ENCODE data around the gene GAS6. TPM values are rescaled to one million over a fixed set of nuclear protein-coding genes. Genes with fewer than 3 reads are reported as not detected.

GAS6 gene
- total and polyA plus RNA-seq, 2 donors (not counting 1 experiment from before 2014, with no cell fraction given): 0.25 to 0.78 TPM

DNA sequence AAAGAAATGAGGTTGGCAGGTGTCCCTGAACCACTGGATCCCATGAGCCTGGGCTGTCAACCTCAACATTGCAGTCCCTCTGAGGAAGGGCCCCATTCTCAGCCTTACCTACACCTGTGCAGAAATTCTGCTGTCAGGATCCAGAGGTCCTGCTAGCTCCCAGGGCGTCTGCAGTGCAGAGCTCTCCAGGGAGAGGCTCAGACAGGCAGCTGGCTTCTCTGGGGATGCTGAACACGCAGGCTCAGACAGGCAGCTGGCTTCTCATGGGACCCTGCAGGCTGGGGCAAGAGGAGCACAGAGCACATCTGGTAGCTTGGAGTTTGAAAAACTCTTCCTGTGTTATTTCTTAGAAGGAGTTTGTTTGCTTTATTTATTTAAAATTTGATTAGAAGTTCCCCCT, 53.9 kb downstream of the GAS6 start:
- H3K9ac ChIP-seq (ENCODE audit: low read length): no peak overlapping the region
- H3K27me3 ChIP-seq (replicated peaks in 1 of 4; ENCODE audit: control extremely low read depth in 1 of 4, control insufficient read depth in 3 of 4, insufficient read depth in 4 of 4, low read length in 3 of 4): no peaks in the 10 kb centered on the region
- no peak for ATAC-seq (ENCODE audit: low read depth)
- H2AFZ ChIP-seq (ENCODE audit: insufficient read depth, low read depth, low read length, poor library complexity, severe bottlenecking): no peak overlapping the region
- Mint-ChIP-seq H3K9me3 (ENCODE audit: insufficient read depth) (peaks cover 5% of the 10 kb centered on the region), H3K4me1 (no peaks in the 10 kb centered on the region), H3K4me3 (no peak overlapping the region), H3K27me3 (no peaks in the 10 kb centered on the region), H3K27ac (no peak overlapping the region)
- no peaks in the 10 kb centered on the region for H3K36me3 ChIP-seq (replicated peaks in 1 of 2; ENCODE audit: control extremely low read depth in 1 of 2, control insufficient read depth in 1 of 2, extremely low read depth in 1 of 2, insufficient read depth in 2 of 2, low read length in 1 of 2)
- no peak overlapping the region for H3K27ac ChIP-seq (ENCODE audit: low read length in 2 of 2)
- no peak for DNase-seq
- 12% methylated on average over 2 of the region's 2 CpGs for WGBS (ENCODE audit: insufficient coverage)
- H3K4me2 ChIP-seq (replicated peaks; ENCODE audit: low read depth, low read length, poor library complexity, severe bottlenecking): no peak overlapping the region
- peaks cover 0 to 51% (median 15%) of the 10 kb centered on the region in 3 donors for H3K9me3 ChIP-seq (ENCODE audit: control extremely low read depth in 1 of 3, control insufficient read depth in 2 of 3, insufficient read depth in 1 of 3, low read length in 2 of 3)
- CTCF ChIA-PET: no interaction called here
- no peaks in the 10 kb centered on the region for H4K20me1 ChIP-seq (ENCODE audit: control insufficient read depth, insufficient read depth, low read length, poor library complexity, severe bottlenecking)
- H3K79me2 ChIP-seq (ENCODE audit: control insufficient read depth, insufficient read depth, low read length): peaks cover 1% of the 10 kb centered on the region
- intact Hi-C loops (cut with micrococcal nuclease): no loop called here
- TF ChIP-seq EZH2 (IDR thresholded peaks at IDR 0.05; ENCODE audit: borderline replicate concordance, insufficient read depth, low read depth, low read length, poor library complexity, severe bottlenecking) (no peak), CTCF (IDR thresholded peaks at IDR 0.05) (no peak)
- POLR2A ChIA-PET: no interaction called here
- no peak overlapping the region for H3K4me3 ChIP-seq (ENCODE audit: control extremely low read depth in 1 of 5, extremely low read depth in 1 of 5, insufficient read depth in 1 of 5, low read depth in 2 of 5, low read length in 4 of 5)
- H3K4me1 ChIP-seq (ENCODE audit: control insufficient read depth in 2 of 2, insufficient read depth in 2 of 2, low read length in 2 of 2): no peaks in the 10 kb centered on the region

- no peak for DNase-seq
- Mint-ChIP-seq H3K4me1 (no peaks in the 10 kb centered on the region), H3K27me3 (no peaks in the 10 kb centered on the region), H3K9me3 (ENCODE audit: insufficient read depth) (peaks cover 5% of the 10 kb centered on the region), H3K4me3 (no peak overlapping the region), H3K27ac (no peak overlapping the region)
- no peaks in the 10 kb centered on the region for H3K27me3 ChIP-seq (replicated peaks in 1 of 4; ENCODE audit: control extremely low read depth in 1 of 4, control insufficient read depth in 3 of 4, insufficient read depth in 4 of 4, low read length in 3 of 4)
- intact Hi-C loops (cut with micrococcal nuclease): no loop called here
- H3K4me2 ChIP-seq (replicated peaks; ENCODE audit: low read depth, low read length, poor library complexity, severe bottlenecking): no peak overlapping the region
- H3K36me3 ChIP-seq (replicated peaks in 1 of 2; ENCODE audit: control extremely low read depth in 1 of 2, control insufficient read depth in 1 of 2, extremely low read depth in 1 of 2, insufficient read depth in 2 of 2, low read length in 1 of 2): no peaks in the 10 kb centered on the region
- no peak overlapping the region for H3K27ac ChIP-seq (ENCODE audit: low read length in 2 of 2)
- ATAC-seq (ENCODE audit: low read depth): no peak
- WGBS (ENCODE audit: insufficient coverage): 69% methylated on average over 7 of the region's 12 CpGs
- no peak overlapping the region for H3K4me3 ChIP-seq (ENCODE audit: control extremely low read depth in 1 of 5, extremely low read depth in 1 of 5, insufficient read depth in 1 of 5, low read depth in 2 of 5, low read length in 4 of 5)
- TF ChIP-seq CTCF (IDR thresholded peaks at IDR 0.05) (no peak), EZH2 (IDR thresholded peaks at IDR 0.05; ENCODE audit: borderline replicate concordance, insufficient read depth, low read depth, low read length, poor library complexity, severe bottlenecking) (no peak)
- H2AFZ ChIP-seq (ENCODE audit: insufficient read depth, low read depth, low read length, poor library complexity, severe bottlenecking): no peak overlapping the region
- H3K9me3 ChIP-seq (ENCODE audit: control extremely low read depth in 1 of 3, control insufficient read depth in 2 of 3, insufficient read depth in 1 of 3, low read length in 2 of 3): peaks cover 0 to 46% (median 15%) of the 10 kb centered on the region in 3 donors
- H3K9ac ChIP-seq (ENCODE audit: low read length): no peak overlapping the region
- H4K20me1 ChIP-seq (ENCODE audit: control insufficient read depth, insufficient read depth, low read length, poor library complexity, severe bottlenecking): no peaks in the 10 kb centered on the region
- H3K4me1 ChIP-seq (ENCODE audit: control insufficient read depth in 2 of 2, insufficient read depth in 2 of 2, low read length in 2 of 2): no peaks in the 10 kb centered on the region
- H3K79me2 ChIP-seq (ENCODE audit: control insufficient read depth, insufficient read depth, low read length): no peaks in the 10 kb centered on the region
- CTCF ChIA-PET: no interaction called here
- POLR2A ChIA-PET: no interaction called here
Measured at GRCh38 chr13:113808058-113808834, 55.6 kb downstream of the GAS6 start.
